PC-9 (cell line): ENCODE measurements around the gene CRABP2. TPM values are rescaled to one million over a fixed set of nuclear protein-coding genes. Genes with fewer than 3 reads are reported as not detected.

Experiments used
- BruUV-seq: library from RNA; stranded (reverse); fragments of 400-500 nt; replicated peaks from 2 replicates; lab custom pipeline; 2021; lab: Mats Ljungman, UMichigan
- CTCF ChIA-PET: fragments of 300-600 bp; sonication (Branson Sonifier 250); formaldehyde crosslinking; loops from one replicate; lab custom pipeline; 2022; ENCODE audit warnings: antibody characterized with exemption; lab: Charles Lee
- POLR2A ChIA-PET: fragments of 300-600 bp; sonication (Branson Sonifier 250); formaldehyde crosslinking; loops from one replicate; lab custom pipeline; 2022; ENCODE audit warnings: antibody characterized with exemption; ENCODE audit not compliant: unreplicated experiment; lab: Charles Lee
- DNase-seq, 2 experiments: peaks; one replicate each; pipeline versions ENCODE4 v3.0.0 to v3.0.0-alpha.2; 2015 to 2022; ENCODE audit warnings: mixed read lengths in 1 of 2
- H2AFZ ChIP-seq: fragments of 200-600 bp; sonication (generic); 2 replicates; pipeline ENCODE4 v1.8.1; 2017; ENCODE audit warnings: antibody characterized with exemption
- H3F3A ChIP-seq: fragments of 200-600 bp; sonication (generic); 2 replicates; pipeline ENCODE4 v1.8.1; 2017; ENCODE audit warnings: antibody characterized with exemption, mild to moderate bottlenecking, low read depth; ENCODE audit not compliant: insufficient read depth
- H3K27ac ChIP-seq: fragments of 200-600 bp; sonication (generic); 2 replicates; pipeline ENCODE4 v1.6.1; 2016; ENCODE audit warnings: mixed run types
- H3K27me3 ChIP-seq: fragments of 200-600 bp; sonication (generic); 2 replicates; pipeline ENCODE4 v1.6.1; 2016; ENCODE audit warnings: low read depth, mixed run types; ENCODE audit not compliant: insufficient read depth
- H3K36me3 ChIP-seq: fragments of 200-600 bp; sonication (generic); 2 replicates; pipeline ENCODE4 v1.6.1; 2016; ENCODE audit warnings: low read depth, mixed run types
- H3K4me1 ChIP-seq: fragments of 200-600 bp; sonication (generic); replicated peaks from 2 replicates; pipeline ENCODE4 v1.6.1; 2016; ENCODE audit warnings: mixed run types; ENCODE audit not compliant: insufficient read depth
- H3K4me2 ChIP-seq: fragments of 200-600 bp; sonication (generic); 2 replicates; pipeline ENCODE4 v1.6.1; 2017; ENCODE audit warnings: mixed run types
- H3K4me3 ChIP-seq: fragments of 200-600 bp; sonication (generic); 2 replicates; pipeline ENCODE4 v1.6.1; 2016; ENCODE audit warnings: mixed run types
- H3K79me2 ChIP-seq: fragments of 200-600 bp; sonication (generic); 2 replicates; pipeline ENCODE4 v1.6.1; 2017; ENCODE audit warnings: low read depth, mixed run types
- H3K9me2 ChIP-seq: fragments of 200-600 bp; sonication (generic); 2 replicates; pipeline ENCODE4 v1.8.1; 2017; ENCODE audit warnings: mild to moderate bottlenecking; ENCODE audit not compliant: insufficient read depth
- H3K9me3 ChIP-seq: fragments of 200-600 bp; sonication (generic); 2 replicates; pipeline ENCODE4 v1.8.1; 2016; ENCODE audit warnings: low read depth; ENCODE audit not compliant: insufficient read depth
- H4K20me1 ChIP-seq: fragments of 200-600 bp; sonication (generic); 2 replicates; pipeline ENCODE4 v1.8.1; 2017; ENCODE audit not compliant: insufficient read depth
- EZH2 ChIP-seq: fragments of 200-600 bp; sonication (generic); IDR thresholded peaks from 2 replicates; pipeline ENCODE4 v1.8.0; 2017; ENCODE audit warnings: antibody characterized with exemption, low read depth
- intact Hi-C: fragments of 100-400 bp; cut with micrococcal nuclease; formaldehyde crosslinking; loops from one replicate; pipeline ENCODE4 v1.10.0; 2022; ENCODE audit not compliant: unreplicated experiment
- total RNA-seq: library from RNA; stranded (reverse); gene quantifications from 2 replicates; pipeline ENCODE4 v1.2.3, GENCODE V29; 2021
- TF ChIP-seq, protein P1 (sequence below): fragments of 200-600 bp; sonication (generic); conservative IDR thresholded peaks from 2 replicates; pipeline ENCODE4 v1.6.1; 2017; ENCODE audit warnings: mixed run types, antibody characterized with exemption, mild to moderate bottlenecking, moderate library complexity

Gene CRABP2
- total RNA-seq, 1 experiment from 2014 or later: 142 TPM

DNA sequence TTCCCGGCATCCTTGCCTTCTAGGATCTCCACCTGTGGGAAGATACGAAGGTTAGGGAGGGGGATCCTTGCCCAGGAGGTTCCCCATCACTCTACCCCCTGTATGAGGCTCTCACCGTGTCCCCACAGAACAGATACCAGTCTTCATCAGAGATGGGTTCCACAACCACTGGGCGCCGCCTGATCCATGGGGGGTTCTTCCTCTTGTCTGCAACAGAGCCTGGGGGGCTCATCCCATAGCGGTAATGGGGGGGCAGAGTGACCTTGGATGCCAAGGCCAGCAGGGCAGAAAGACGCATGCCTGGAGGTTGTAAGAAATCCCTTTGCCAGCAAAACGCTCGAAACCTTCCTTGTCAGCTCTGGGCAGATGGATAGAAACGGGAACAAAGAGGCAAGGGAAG, 33.0 kb upstream of the CRABP2 start:
- Histone ChIP-seq H3K9me2 (no peaks in the 10 kb centered on the region), H3K36me3 (0 out of 2 replicates have a peak, but pooled peaks cover 6% of the 10 kb centered on the region), H2AFZ (no peak overlapping the region), H4K20me1 (no peaks in the 10 kb centered on the region), H3K9me3 (no peaks in the 10 kb centered on the region), H3K27me3 (no peaks in the 10 kb centered on the region), H3K4me3 (no peak overlapping the region), H3K4me1 (peaks cover 10% of the 10 kb centered on the region), H3K4me2 (no peak overlapping the region), H3K27ac (no peak overlapping the region), H3F3A (peaks cover 44% of the 10 kb centered on the region), H3K79me2 (peaks cover 27% of the 10 kb centered on the region)
- no peak for DNase-seq
- no peak for TF ChIP-seq EZH2
- TF ChIP-seq, protein P1, sequence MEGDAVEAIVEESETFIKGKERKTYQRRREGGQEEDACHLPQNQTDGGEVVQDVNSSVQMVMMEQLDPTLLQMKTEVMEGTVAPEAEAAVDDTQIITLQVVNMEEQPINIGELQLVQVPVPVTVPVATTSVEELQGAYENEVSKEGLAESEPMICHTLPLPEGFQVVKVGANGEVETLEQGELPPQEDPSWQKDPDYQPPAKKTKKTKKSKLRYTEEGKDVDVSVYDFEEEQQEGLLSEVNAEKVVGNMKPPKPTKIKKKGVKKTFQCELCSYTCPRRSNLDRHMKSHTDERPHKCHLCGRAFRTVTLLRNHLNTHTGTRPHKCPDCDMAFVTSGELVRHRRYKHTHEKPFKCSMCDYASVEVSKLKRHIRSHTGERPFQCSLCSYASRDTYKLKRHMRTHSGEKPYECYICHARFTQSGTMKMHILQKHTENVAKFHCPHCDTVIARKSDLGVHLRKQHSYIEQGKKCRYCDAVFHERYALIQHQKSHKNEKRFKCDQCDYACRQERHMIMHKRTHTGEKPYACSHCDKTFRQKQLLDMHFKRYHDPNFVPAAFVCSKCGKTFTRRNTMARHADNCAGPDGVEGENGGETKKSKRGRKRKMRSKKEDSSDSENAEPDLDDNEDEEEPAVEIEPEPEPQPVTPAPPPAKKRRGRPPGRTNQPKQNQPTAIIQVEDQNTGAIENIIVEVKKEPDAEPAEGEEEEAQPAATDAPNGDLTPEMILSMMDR: no peak
- BruUV-seq: no TSS peak
- ChIA-PET CTCF (no interaction called here), POLR2A (no interaction called here)
- intact Hi-C loops: no loop called here

DNA sequence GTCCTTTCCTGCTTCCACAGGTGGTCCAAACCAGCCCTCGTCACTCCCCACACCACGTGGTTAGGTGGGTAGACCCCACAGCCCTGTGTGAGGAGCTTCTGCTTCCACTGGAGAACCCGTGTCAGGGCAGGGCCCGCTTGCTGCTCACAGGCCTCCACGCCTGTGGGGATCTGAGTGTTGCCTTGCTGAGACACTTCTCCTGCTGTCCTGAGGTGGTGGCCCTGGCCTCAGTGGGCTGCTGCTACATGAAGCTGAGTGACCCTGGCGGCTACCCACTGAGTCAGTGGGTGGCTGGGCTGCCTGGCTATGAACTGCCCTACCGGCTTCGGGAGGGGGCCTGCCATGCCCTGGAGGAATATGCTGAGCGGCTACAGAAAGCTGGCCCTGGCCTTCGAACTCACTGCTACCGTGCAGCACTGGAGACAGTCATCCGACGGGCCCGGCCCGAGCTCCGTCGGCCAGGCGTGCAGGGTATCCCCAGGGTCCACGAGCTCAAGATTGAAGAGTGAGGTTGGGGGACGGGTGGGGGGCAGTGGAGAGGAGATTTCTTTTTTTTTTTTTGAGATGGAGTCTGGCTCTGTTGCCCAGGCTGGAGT, 28.7 kb upstream of the CRABP2 start:
- TF ChIP-seq, protein P1: no peak
- TF ChIP-seq EZH2: no peak
- no peak overlapping the region for H2AFZ ChIP-seq
- H3K36me3 ChIP-seq: peaks cover 4% of the 10 kb centered on the region; the same call in 1 of the 2 replicates
- BruUV-seq: no TSS peak
- CTCF ChIA-PET: no interaction called here
- H3K4me3 ChIP-seq: no peak overlapping the region
- H3K79me2 ChIP-seq: peaks cover 18% of the 10 kb centered on the region
- H3K4me2 ChIP-seq: no peak overlapping the region
- H3K4me1 ChIP-seq: peaks cover 8% of the 10 kb centered on the region
- no peaks in the 10 kb centered on the region for H3K27me3 ChIP-seq
- no peaks in the 10 kb centered on the region for H3K9me2 ChIP-seq
- H3K27ac ChIP-seq: no peak overlapping the region
- peaks cover 45% of the 10 kb centered on the region; the same call in 1 of the 2 replicates for H3F3A ChIP-seq
- H3K9me3 ChIP-seq: no peaks in the 10 kb centered on the region
- no peaks in the 10 kb centered on the region for H4K20me1 ChIP-seq
- no peak for DNase-seq
- POLR2A ChIA-PET: interaction anchor here (0.5 to 0.6 kb wide), 2 partner anchors 18 to 64 kb away, joined by 3 to 9 read pairs; no protein-coding TSS in a partner anchor
- intact Hi-C loops: no loop called here

DNA sequence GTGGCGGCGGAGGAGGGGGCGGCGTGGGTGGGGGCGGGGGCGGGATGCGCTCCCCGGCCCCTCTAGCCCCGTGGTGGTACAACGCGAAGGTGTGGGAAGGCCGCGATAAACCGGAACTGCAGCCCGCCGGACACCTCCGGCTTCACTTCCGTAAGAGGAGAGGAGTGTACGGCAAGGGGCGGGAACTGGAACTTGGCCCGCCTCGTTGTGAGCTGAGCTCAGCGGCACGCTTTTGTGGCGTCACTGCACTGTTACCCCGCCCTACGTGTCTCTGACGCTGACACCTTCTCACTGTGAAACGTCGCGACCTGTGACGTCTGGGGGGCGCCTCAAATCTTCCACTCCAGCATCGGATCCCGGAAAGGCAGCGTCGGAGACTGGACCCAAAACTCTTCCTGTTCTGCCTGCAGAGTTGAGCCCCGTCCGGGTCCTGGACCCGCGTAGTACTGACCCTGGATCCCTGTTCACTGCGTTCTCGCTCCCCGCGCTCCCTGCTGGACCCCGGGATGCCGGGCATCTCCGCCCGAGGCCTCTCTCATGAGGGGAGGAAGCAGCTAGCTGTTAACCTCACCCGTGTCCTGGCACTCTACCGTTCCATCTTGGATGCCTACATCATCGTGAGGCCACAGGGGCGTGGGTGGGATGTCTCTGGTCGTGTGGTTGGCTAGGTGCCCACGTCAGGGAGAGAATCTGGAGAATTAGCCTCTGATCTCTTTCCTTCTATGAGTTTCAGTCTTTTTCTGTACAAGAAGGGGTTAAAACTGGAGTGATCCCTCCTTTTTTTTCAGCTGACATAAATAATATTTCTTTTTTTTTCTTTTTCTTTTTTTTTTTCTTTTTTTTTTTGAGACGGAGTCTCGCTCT, 23.4 kb upstream of the CRABP2 start, which contains the start of gene ISG20L2:
Gene ISG20L2 (minus strand): TSS at position 168 of the 864 bp plus-strand sequence. CDS start 1,114 bp downstream, outside the sequence.
- peaks cover 52% of the 10 kb centered on the region for H3F3A ChIP-seq
- DNase-seq: peak; percentile 93 to 94
- peak within 1 kb of the TSS; percentile 90 for H3K4me3 ChIP-seq
- H4K20me1 ChIP-seq: peaks cover 28% of the 10 kb centered on the region
- intact Hi-C loops: loop anchor here (1.0 kb wide), 2 partner anchors 22 to 38 kb away; partner anchors contain the start of genes HDGF and PRCC
- H3K79me2 ChIP-seq: peaks cover 61% of the 10 kb centered on the region
- H3K4me2 ChIP-seq: peak within 1 kb of the TSS; percentile 94
- BruUV-seq: no TSS peak
- ChIA-PET POLR2A (interaction anchor here (0.5 to 1.0 kb wide), 12 partner anchors 12 to 191 kb away, joined by 3 to 9 read pairs (median 5); partner anchors contain the start of gene PRCC), CTCF (interaction anchor here (0.6 to 4.5 kb wide), 5 partner anchors 12 to 132 kb away, joined by 3 to 63 read pairs (median 4); partner anchors contain the start of gene MRPL24)
- TF ChIP-seq, protein P1: no peak
- no peak for TF ChIP-seq EZH2
- H3K4me1 ChIP-seq: peaks cover 30% of the 10 kb centered on the region
- H3K27me3 ChIP-seq: no peaks in the 10 kb centered on the region
- no peaks in the 10 kb centered on the region for H3K9me2 ChIP-seq
- peak within 1 kb of the TSS; percentile 46 for H3K27ac ChIP-seq
- peak within 1 kb of the TSS; percentile 90 for H2AFZ ChIP-seq
- H3K9me3 ChIP-seq: no peaks in the 10 kb centered on the region
- H3K36me3 ChIP-seq: peaks cover 17% of the 10 kb centered on the region
